GM21576 (cell line): ENCODE data around the gene NANOGP8.
"Not testable (repeated sequence)": the region's sequence is repeated elsewhere in the genome, so short reads cannot be mapped to it uniquely, and the experiment has no call there.

Experiments
- ATAC-seq: cut with Tn5 transposase; IDR thresholded peaks from one replicate; pipeline ENCODE4 v1.9.1; 2021; ENCODE audit warnings: mild to moderate bottlenecking, moderate library complexity; ENCODE audit not compliant: unreplicated experiment

NANOGP8 gene

GRCh38 chr15:35085176-35085919 is at the start of gene NANOGP8:
TSS of gene NANOGP8 (minus strand) at chr15:35085295. CDS start at chr15:35085110, 185 bp downstream.
- ATAC-seq = not testable (repeated sequence)

- no peak for ATAC-seq
Measured at GRCh38 chr15:35134299-35134698, 49.2 kb upstream of the NANOGP8 start.

GRCh38 chr15:35130245-35130644 is 45.1 kb upstream of the NANOGP8 start:
- ATAC-seq = no peak

- ATAC-seq = no peak
Measured at GRCh38 chr15:35129361-35129760, 44.3 kb upstream of the NANOGP8 start.

- ATAC-seq = no peak
Measured at GRCh38 chr15:35127717-35128116, 42.6 kb upstream of the NANOGP8 start.

- no peak for ATAC-seq
Measured at GRCh38 chr15:35126236-35126635, 41.1 kb upstream of the NANOGP8 start.

- no peak for ATAC-seq
Measured at GRCh38 chr15:35123743-35124142, 38.6 kb upstream of the NANOGP8 start.

GRCh38 chr15:35121611-35122359 is 36.7 kb upstream of the NANOGP8 start:
- ATAC-seq = no peak

- no peak for ATAC-seq
Measured at GRCh38 chr15:35120173-35120572, 35.1 kb upstream of the NANOGP8 start.

- ATAC-seq = no peak
Measured at GRCh38 chr15:35118960-35119359, 33.9 kb upstream of the NANOGP8 start.

GRCh38 chr15:35117543-35118265 is 32.6 kb upstream of the NANOGP8 start:
- no peak for ATAC-seq

GRCh38 chr15:35115155-35115725 is 30.1 kb upstream of the NANOGP8 start:
- no peak for ATAC-seq

- no peak for ATAC-seq
Measured at GRCh38 chr15:35112346-35112745, 27.3 kb upstream of the NANOGP8 start.

- no peak for ATAC-seq
Measured at GRCh38 chr15:35111861-35112260, 26.8 kb upstream of the NANOGP8 start.

- ATAC-seq = no peak
Measured at GRCh38 chr15:35108453-35108852, 23.4 kb upstream of the NANOGP8 start.

GRCh38 chr15:35107561-35107960 is 22.5 kb upstream of the NANOGP8 start:
- ATAC-seq = no peak

- no peak for ATAC-seq
Measured at GRCh38 chr15:35107122-35107521, 22.0 kb upstream of the NANOGP8 start.

- ATAC-seq = no peak
Measured at GRCh38 chr15:35104526-35105147, 19.5 kb upstream of the NANOGP8 start.

GRCh38 chr15:35102186-35102585 is 17.1 kb upstream of the NANOGP8 start:
- ATAC-seq = no peak

GRCh38 chr15:35101335-35101734 is 16.2 kb upstream of the NANOGP8 start:
- no peak for ATAC-seq

GRCh38 chr15:35098737-35099136 is 13.6 kb upstream of the NANOGP8 start:
- ATAC-seq = no peak
